Measurements from ENCODE around the gene COL12A1. TPM values are rescaled to one million over a fixed set of nuclear protein-coding genes. Genes with fewer than 3 reads are reported as not detected.

The COL12A1 gene
- total and polyA plus RNA-seq, 2 experiments from 2014 or later = 0.39 to 6.3 TPM

GRCh38 chr6:75115481-75115880, 90.4 kb downstream of the COL12A1 start (continued):
- TF ChIP-seq ZNF114 (CRISPR knock-in tag; IDR thresholded peaks at IDR 0.05) (no peak), ZNF331 (CRISPR knock-in tag; IDR thresholded peaks at IDR 0.05; ENCODE audit: low read depth) (no peak), EZH2phosphoT487 (IDR thresholded peaks at IDR 0.05; ENCODE audit: unreplicated experiment) (no peak), POLR2AphosphoS5 (IDR thresholded peaks at IDR 0.05; ENCODE audit: low read depth) (no peak), CREB1 (CRISPR knock-in tag; IDR thresholded peaks at IDR 0.05; ENCODE audit: low read depth) (no peak), ETS1 (IDR thresholded peaks at IDR 0.05) (no peak)

GRCh38 chr6:75114806-75115205, 91.0 kb downstream of the COL12A1 start:
- H3K4me1 ChIP-seq (ENCODE audit: insufficient read depth) = no peaks in the 10 kb centered on the region
- no peaks in the 10 kb centered on the region for H3F3A ChIP-seq (replicated peaks; ENCODE audit: low read depth)
- no peak for TF ChIP-seq EZH2phosphoT487 (IDR thresholded peaks at IDR 0.05; ENCODE audit: unreplicated experiment)
- no peak for TF ChIP-seq ZNF331 (CRISPR knock-in tag; IDR thresholded peaks at IDR 0.05; ENCODE audit: low read depth)
- H3K4me3 ChIP-seq = no peak overlapping the region
- Mint-ChIP-seq H3K4me3 (no peak overlapping the region), H3K27me3 (ENCODE audit: insufficient read depth, low read depth, poor library complexity) (no peaks in the 10 kb centered on the region), H3K36me3 (ENCODE audit: low read depth) (no peaks in the 10 kb centered on the region), H3K9me3 (no peaks in the 10 kb centered on the region), H3K27ac (no peak overlapping the region), H3K4me1 (no peaks in the 10 kb centered on the region)
- no peaks in the 10 kb centered on the region for H3K79me2 ChIP-seq (replicated peaks; ENCODE audit: insufficient read depth)
- H3K36me3 ChIP-seq (ENCODE audit: insufficient read depth) = no peaks in the 10 kb centered on the region
- no peaks in the 10 kb centered on the region for H3K9me2 ChIP-seq (ENCODE audit: insufficient read depth)
- DNase-seq (ENCODE audit: low spot score) (no peak), ATAC-seq (no peak)
- no peak overlapping the region for H2AFZ ChIP-seq
- H3K27ac ChIP-seq (ENCODE audit: low read depth) = no peak overlapping the region
- H4K20me1 ChIP-seq (replicated peaks; ENCODE audit: insufficient read depth) = no peaks in the 10 kb centered on the region
- H3K27me3 ChIP-seq (ENCODE audit: insufficient read depth) = no peaks in the 10 kb centered on the region
- H3K4me2 ChIP-seq = no peak overlapping the region

- Histone ChIP-seq H3K36me3 (ENCODE audit: insufficient read depth) (no peaks in the 10 kb centered on the region), H3K4me2 (no peak overlapping the region), H3K27me3 (ENCODE audit: insufficient read depth) (no peaks in the 10 kb centered on the region), H3F3A (replicated peaks; ENCODE audit: low read depth) (no peaks in the 10 kb centered on the region), H3K79me2 (replicated peaks; ENCODE audit: insufficient read depth) (no peaks in the 10 kb centered on the region), H3K4me1 (ENCODE audit: insufficient read depth) (no peaks in the 10 kb centered on the region), H3K4me3 (no peak overlapping the region), H3K9me2 (ENCODE audit: insufficient read depth) (no peaks in the 10 kb centered on the region), H4K20me1 (replicated peaks; ENCODE audit: insufficient read depth) (no peaks in the 10 kb centered on the region), H2AFZ (no peak overlapping the region), H3K27ac (ENCODE audit: low read depth) (no peak overlapping the region)
- H3K4me1 Mint-ChIP-seq = no peaks in the 10 kb centered on the region
- no peak overlapping the region for H3K4me3 Mint-ChIP-seq
- DNase-seq (ENCODE audit: low spot score) (no peak), ATAC-seq (no peak)
- no peaks in the 10 kb centered on the region for H3K9me3 Mint-ChIP-seq
- H3K27me3 Mint-ChIP-seq (ENCODE audit: insufficient read depth, low read depth, poor library complexity) = no peaks in the 10 kb centered on the region
- H3K27ac Mint-ChIP-seq = no peak overlapping the region
- H3K36me3 Mint-ChIP-seq (ENCODE audit: low read depth) = no peaks in the 10 kb centered on the region
- TF ChIP-seq JUNB (IDR thresholded peaks at IDR 0.05; ENCODE audit: unreplicated experiment) (no peak), EZH2 (IDR thresholded peaks at IDR 0.05; ENCODE audit: low read depth, unreplicated experiment) (no peak), CTCF (conservative IDR thresholded peaks at IDR 0.05; ENCODE audit: low read depth in 2 of 2) (no peak), POLR2AphosphoS5 (IDR thresholded peaks at IDR 0.05; ENCODE audit: low read depth) (no peak), ZNF114 (CRISPR knock-in tag; IDR thresholded peaks at IDR 0.05) (no peak), ETS1 (IDR thresholded peaks at IDR 0.05) (no peak), ZNF462 (CRISPR knock-in tag; IDR thresholded peaks at IDR 0.05) (no peak)
Measured at GRCh38 chr6:75114195-75114594, 91.7 kb downstream of the COL12A1 start.
